ENCODE data around the gene MATCAP1. TPM values are rescaled to one million over a fixed set of nuclear protein-coding genes. Genes with fewer than 3 reads are reported as not detected.

Gene MATCAP1
- total and polyA plus RNA-seq, 2 of the 13 experiments (the other 11 are each of a cell fraction or from before 2014, with no cell fraction given), result 11.2 to 24.5 TPM

DNA sequence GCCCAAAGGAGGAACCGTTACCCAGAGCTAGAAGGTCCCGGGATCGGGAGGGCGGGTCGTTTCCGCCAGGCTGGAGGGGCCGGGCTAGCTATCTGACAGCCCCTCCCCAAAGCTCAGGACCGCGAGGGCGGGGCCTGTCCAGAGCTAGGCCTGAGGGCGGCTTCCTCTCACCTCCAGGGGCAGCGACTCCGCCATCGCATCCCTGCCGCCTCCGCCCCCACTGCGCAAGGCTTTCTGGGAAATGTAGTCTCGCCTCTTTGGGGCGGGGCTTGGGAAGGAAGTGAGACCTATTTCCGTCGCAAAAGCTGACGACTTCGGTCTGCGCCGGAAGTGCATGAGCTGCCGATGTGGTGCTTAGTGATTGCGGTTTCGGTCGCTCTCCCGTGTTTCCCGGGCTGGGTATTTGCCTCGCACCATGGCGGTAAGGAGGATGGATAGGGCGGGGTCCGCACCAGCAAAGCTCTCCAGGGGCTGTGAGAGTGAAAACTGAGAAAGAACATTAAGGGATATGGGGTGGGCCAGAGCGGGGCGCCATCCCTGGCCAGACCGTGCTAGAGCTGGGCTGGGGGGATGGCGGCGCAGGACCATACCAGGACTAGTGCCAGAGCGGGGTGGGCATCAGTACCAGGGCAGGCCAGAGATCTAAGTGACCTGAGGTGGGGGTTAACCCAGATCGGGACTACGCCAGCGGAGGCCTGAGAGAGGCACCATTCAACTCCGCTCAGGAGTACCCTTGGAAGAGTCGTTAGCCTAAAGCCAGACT lies 43.2 kb upstream of the MATCAP1 start, which contains the start of gene TMEM208 (continued):
- TF ChIP-seq ZNF367 (CRISPR knock-in tag; IDR thresholded peaks at IDR 0.05; ENCODE audit: borderline replicate concordance) (peak; percentile 66; the same call in 1 of the 2 replicates), BCL6 (CRISPR knock-in tag; IDR thresholded peaks at IDR 0.05) (peak; percentile 60; the same call in 1 of the 2 replicates), ZFP36 (IDR thresholded peaks at IDR 0.05; ENCODE audit: borderline replicate concordance, low read depth, low read length, partially characterized antibody) (no peak), ZFP36L2 (CRISPR knock-in tag; IDR thresholded peaks at IDR 0.05) (0 out of 2 replicates have a peak, but pooled peaks have one; percentile 14), NFIC (IDR thresholded peaks at IDR 0.05; ENCODE audit: low read length) (no peak), ZNF232 (CRISPR knock-in tag; IDR thresholded peaks at IDR 0.05; ENCODE audit: borderline replicate concordance) (no peak; the same call in 1 of the 2 replicates), ZNF317 (CRISPR knock-in tag; IDR thresholded peaks at IDR 0.05) (peak; percentile 40; the same call in 1 of the 2 replicates), RFXAP (CRISPR knock-in tag; IDR thresholded peaks at IDR 0.05; ENCODE audit: borderline replicate concordance) (peak; percentile 95), ZFAT (CRISPR knock-in tag; conservative IDR thresholded peaks at IDR 0.05) (no peak), ZBTB38 (CRISPR knock-in tag; IDR thresholded peaks at IDR 0.05) (peak; percentile 82; the same call in 1 of the 2 replicates), CAMTA2 (CRISPR knock-in tag; IDR thresholded peaks at IDR 0.05; ENCODE audit: borderline replicate concordance) (no peak), RBM22 (optimal IDR thresholded peaks at IDR 0.05; ENCODE audit: low read length) (no peak), THAP11 (CRISPR knock-in tag; IDR thresholded peaks at IDR 0.05) (peak; percentile 100), ZNF550 (CRISPR knock-in tag; IDR thresholded peaks at IDR 0.05; ENCODE audit: borderline replicate concordance) (0 out of 2 replicates have a peak, but pooled peaks have one; percentile 58), HMGA1 (CRISPR knock-in tag; conservative IDR thresholded peaks at IDR 0.05) (no peak), ELF4 (CRISPR knock-in tag; IDR thresholded peaks at IDR 0.05; ENCODE audit: borderline replicate concordance) (no peak), KDM3A (CRISPR knock-in tag; IDR thresholded peaks at IDR 0.05; ENCODE audit: low read depth) (peak; percentile 85; the same call in 1 of the 2 replicates), MATR3 (CRISPR knock-in tag; IDR thresholded peaks at IDR 0.05) (no peak), CCDC6 (CRISPR knock-in tag; IDR thresholded peaks at IDR 0.05) (peak; percentile 92), ZNF414 (CRISPR knock-in tag; IDR thresholded peaks at IDR 0.05) (peak; percentile 37; the same call in 1 of the 2 replicates), ZNF121 (CRISPR knock-in tag; IDR thresholded peaks at IDR 0.05) (no peak; the same call in 1 of the 2 replicates), ZNF431 (CRISPR knock-in tag; IDR thresholded peaks at IDR 0.05; ENCODE audit: borderline replicate concordance, low read depth) (peak; percentile 18; the same call in 1 of the 2 replicates), MAFF (IDR thresholded peaks at IDR 0.05; ENCODE audit: low read depth, low read length) (peak; percentile 17; the same call in 1 of the 2 replicates), ZNF879 (CRISPR knock-in tag; IDR thresholded peaks at IDR 0.05) (no peak), ZNF589 (CRISPR knock-in tag; conservative IDR thresholded peaks at IDR 0.05) (no peak; the same call in 1 of the 2 replicates)
- TF ChIP-seq, protein P1, sequence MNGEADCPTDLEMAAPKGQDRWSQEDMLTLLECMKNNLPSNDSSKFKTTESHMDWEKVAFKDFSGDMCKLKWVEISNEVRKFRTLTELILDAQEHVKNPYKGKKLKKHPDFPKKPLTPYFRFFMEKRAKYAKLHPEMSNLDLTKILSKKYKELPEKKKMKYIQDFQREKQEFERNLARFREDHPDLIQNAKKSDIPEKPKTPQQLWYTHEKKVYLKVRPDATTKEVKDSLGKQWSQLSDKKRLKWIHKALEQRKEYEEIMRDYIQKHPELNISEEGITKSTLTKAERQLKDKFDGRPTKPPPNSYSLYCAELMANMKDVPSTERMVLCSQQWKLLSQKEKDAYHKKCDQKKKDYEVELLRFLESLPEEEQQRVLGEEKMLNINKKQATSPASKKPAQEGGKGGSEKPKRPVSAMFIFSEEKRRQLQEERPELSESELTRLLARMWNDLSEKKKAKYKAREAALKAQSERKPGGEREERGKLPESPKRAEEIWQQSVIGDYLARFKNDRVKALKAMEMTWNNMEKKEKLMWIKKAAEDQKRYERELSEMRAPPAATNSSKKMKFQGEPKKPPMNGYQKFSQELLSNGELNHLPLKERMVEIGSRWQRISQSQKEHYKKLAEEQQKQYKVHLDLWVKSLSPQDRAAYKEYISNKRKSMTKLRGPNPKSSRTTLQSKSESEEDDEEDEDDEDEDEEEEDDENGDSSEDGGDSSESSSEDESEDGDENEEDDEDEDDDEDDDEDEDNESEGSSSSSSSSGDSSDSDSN (CRISPR knock-in tag; IDR thresholded peaks at IDR 0.05), result peak; percentile 82
- TF ChIP-seq, protein P2, sequence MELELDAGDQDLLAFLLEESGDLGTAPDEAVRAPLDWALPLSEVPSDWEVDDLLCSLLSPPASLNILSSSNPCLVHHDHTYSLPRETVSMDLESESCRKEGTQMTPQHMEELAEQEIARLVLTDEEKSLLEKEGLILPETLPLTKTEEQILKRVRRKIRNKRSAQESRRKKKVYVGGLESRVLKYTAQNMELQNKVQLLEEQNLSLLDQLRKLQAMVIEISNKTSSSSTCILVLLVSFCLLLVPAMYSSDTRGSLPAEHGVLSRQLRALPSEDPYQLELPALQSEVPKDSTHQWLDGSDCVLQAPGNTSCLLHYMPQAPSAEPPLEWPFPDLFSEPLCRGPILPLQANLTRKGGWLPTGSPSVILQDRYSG (CRISPR knock-in tag; IDR thresholded peaks at IDR 0.05), result no peak

Data from HepG2 (cell line).